Right ventricle myocardium inferior (tissue), 1 donor: ENCODE results near the gene TAB2. TPM values are rescaled to one million over a fixed set of nuclear protein-coding genes. Genes with fewer than 3 reads are reported as not detected.

Experiments
- total RNA-seq: library from RNA; stranded (reverse); fragmentation: NEBNext Ultra II Directional; extraction: Animal tissue kit (Norgen Biotek cat#: 25700); gene quantifications from one replicate; pipeline ENCODE4 v1.2.1, GENCODE V29; 2021
- donor health status: DM: no; HTN: yes; CAD: no; lungs with severe emphysema.

TAB2 gene
- total RNA-seq, 1 donor from 2014 or later: 57.4 TPM

Other genes starting within 250 kb of the TAB2 start
- not detected for gene SUMO4, start 82.5 kb downstream of the TAB2 start, total RNA-seq
- gene ZC3H12D, start 167.3 kb downstream of the TAB2 start, total RNA-seq: 0.51 TPM
- 15.3 TPM for gene PPIL4, start 228.3 kb downstream of the TAB2 start, total RNA-seq
- gene GINM1, start 248.7 kb downstream of the TAB2 start, total RNA-seq: 51.3 TPM